GM21381 (cell line): ENCODE data around the gene DPYSL3.
"Not testable (repeated sequence)": the region's sequence is repeated elsewhere in the genome, so short reads cannot be mapped to it uniquely, and the experiment has no call there.

Source experiments
- ATAC-seq: cut with Tn5 transposase; IDR thresholded peaks from one replicate; pipeline ENCODE4 v1.9.1; 2021; ENCODE audit warnings: mild to moderate bottlenecking, moderate library complexity; ENCODE audit not compliant: unreplicated experiment

DPYSL3 gene

DNA sequence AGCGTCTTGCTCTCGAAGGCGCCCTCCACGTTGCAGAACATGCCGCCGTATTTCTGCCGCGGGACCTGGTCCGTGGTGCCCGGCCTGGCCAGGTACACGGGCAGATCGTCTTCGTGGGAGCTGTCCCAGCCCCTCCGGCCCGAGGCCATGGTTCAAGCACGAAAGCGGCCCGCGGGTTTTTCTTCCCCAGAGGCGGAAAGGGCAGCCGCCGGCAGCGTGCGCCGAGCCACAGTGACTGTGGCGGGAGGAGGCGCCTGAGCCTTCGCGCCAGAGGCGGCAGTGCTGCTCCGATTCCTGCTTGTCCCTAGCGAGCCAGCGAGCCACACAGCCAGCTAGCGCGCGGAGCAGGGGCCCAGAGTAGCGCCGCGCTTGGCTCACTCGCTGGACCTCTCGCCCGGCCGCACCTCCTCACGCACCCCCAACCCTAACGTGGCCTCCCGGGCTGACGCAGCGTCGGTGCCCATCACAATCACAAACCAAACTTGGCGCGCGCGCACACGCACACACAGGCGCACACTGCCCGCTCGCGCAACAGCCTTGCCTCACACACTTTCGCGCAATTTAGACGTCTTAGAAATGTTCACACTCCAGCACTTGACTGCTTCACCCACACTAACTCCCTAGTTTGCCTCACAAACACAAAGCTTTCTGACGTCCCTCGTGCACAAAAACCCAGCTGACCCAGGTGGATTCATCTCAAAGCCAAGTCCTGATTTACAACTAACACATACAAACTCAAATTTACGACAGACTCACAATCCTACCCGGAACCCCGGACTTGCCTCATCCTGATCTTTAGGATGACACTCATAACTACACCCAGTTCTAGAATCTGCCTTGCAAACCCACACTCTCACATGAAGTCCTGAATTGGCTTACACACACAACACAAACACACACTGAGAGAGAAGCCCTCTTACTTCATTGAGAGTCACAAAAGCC, at the start of gene DPYSL3:
TSS of gene DPYSL3 (minus strand) at position 359 of the 942 bp plus-strand sequence. CDS start at position 149, 210 bp downstream.
- no peak for ATAC-seq

DNA sequence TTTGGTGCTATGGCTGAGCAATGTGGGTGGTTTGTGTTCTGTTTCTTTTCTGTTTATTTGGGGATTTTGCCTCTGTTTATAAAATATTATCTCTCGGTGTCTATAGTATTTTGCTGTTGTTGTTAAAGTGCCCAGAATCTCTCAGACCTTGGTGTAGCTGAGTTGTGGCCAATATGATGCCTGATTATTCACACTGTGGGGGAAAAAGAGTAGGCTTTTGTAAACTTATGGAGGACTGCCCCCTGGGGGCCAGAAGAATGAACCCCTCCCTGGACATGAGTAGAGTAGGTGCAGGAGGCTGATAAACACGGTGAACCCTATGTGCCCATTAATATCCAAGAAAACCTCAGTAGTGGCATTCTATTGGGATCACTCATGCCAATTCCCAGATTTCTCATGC, 49.0 kb upstream of the DPYSL3 start:
- ATAC-seq: no peak

DNA sequence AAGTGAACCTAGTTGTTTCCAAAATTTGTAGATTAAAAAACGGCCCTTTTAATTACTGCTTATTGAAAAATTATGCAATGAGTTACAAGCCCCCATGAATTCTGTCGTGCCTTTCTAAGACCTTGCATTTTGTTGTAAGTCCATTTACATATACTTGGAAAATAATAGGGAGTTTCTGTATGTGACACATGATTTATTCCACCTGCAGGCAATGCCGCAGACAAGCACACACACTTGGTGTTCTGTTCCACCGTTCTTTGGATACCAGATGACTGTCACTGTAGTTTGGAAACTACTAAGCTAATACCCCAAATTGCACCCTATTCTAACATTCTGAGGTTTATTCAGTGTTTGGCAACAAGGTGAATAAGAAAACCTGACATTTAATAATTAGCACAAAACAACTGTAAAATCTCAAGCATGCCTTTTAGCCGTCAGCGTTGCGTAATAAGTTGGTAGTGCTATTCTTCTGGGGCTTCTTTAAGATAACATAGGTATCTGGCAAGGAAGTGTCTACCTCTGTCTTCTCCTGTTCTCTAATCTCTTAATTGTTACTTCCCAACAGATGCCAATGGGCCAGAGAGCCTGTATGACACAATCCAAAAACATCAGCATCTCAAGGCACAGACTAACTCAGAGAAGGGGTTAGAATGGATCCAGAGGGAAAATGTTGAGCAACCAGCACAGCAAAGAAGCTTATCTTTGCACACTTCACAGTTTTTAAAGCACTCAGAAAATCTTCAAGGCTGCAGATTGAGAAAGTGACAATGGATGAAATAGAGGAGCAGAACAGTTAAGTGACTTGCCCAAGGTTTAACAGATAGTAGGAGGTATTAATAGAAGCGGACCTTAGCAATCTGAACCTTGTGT, 48.2 kb upstream of the DPYSL3 start:
- ATAC-seq: no peak

DNA sequence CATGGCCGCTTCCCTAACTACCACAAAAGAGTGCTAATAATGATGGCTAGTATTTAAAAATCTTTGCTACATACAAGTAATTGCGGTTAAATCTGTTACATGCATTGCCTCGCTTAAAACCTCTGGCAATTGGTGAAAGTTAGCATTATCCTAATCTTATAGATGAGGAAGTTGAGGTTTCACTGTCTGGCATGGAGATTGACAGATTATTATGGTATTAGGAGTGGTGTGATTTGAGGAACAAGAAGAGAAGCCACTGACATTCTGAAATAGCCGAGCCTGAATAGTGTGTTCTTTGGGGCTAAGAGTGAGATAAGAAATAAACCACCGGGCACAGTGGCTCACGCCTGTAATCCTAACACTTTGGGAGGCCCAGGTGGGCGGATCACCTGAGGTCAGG, 45.3 kb upstream of the DPYSL3 start:
- no peak for ATAC-seq

DNA sequence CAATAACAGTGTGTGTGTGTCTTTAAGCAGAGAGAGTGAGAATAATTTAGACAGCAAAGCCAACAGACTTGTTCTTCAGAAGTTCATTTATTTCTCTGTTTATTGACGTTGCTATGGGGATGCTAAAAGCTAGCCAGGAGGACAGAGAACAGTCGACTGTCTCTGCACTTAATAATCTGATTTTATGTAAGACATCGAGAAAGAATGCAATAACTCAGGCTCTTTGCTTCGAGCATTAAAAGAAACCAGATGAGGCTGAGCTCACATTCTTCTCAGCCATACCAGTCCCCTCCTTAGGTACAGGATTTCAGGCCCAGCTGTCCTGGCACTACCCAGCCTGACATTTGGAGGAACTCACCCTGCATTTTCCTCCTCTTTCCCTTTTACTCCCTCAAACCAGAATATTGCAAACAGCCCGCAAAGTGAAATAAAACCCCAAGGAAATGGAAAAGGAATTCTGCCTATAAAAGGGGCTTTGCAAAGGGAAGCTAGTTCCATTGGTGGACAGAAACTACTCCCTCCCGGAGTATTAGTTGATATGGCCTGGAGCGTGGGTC, 44.5 kb upstream of the DPYSL3 start:
- ATAC-seq: no peak

DNA sequence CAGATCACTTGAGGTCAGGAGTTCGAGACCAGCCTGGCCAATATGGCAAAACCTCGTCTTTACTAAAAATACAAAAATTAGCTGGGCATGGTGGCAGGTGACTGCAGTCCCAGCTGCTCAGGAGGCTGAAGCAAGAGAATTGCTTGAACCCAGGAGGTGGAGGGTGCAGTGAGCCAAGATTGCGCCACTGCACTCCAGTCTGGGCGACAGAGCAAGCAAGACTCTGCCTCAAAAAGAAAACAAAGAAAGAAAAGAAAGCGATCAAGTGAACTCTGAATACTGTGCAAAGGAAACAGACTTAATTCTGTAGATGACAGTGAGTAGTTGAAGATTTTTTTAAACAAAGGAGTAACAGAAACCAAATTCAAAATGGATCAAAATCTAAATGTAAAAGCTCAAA, 43.9 kb upstream of the DPYSL3 start:
- ATAC-seq: not testable (repeated sequence)

DNA sequence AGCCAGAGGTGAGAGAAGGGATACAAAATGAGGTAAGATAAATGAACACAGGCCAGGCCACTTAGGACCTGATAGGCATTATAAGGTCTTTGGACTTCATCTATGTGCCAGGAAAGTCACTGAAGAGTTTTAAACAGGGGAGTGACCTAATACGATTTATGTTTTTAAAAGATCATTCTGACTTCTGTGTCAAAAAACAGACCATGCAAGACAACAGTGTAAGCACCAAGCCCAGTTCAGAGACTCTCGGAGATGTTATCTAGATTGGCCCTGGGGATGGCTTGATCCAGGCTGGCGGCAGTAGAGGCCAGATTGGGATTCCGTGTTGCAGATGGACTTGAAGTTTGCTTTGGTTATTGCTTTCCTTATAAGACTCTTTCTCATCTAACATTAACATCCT, 43.0 kb upstream of the DPYSL3 start:
- no peak for ATAC-seq

DNA sequence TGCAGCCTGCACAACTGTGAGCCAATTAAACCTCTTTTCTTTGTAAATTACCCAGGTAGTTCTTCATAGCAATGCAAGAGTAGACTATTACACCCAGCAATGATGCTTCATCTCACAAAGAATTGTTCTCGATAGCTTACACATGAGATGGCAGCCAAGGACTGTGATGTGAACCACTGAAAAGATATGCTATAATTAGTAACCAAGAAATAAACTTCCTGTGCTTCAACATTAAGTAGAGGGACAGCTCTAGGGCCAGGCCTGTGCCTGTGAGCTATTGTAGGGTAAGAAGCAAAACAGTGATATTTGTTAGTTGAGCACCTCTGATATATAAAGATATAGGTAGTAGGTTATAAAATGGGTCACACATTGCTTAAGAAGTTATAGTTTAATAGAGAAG, 41.8 kb upstream of the DPYSL3 start:
- no peak for ATAC-seq

DNA sequence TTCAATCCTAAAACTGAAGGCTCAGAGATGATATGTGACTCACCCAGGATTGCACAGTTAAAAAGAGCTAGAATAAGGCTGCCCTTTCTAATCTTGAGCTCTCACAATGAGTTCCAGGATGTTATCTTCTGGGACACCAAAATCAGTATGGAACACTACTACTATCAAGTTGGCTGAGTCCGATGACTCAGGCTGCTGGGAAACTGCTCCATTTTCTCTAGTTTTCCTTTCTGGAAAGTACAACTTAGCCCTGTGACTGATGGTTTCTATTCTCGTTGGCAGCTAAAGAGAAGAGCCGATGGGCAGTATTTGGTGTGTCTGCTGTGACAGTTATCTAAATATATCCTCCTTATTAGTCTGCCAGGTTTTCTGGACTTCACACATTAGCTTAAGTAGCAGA, 37.9 kb upstream of the DPYSL3 start:
- no peak for ATAC-seq

DNA sequence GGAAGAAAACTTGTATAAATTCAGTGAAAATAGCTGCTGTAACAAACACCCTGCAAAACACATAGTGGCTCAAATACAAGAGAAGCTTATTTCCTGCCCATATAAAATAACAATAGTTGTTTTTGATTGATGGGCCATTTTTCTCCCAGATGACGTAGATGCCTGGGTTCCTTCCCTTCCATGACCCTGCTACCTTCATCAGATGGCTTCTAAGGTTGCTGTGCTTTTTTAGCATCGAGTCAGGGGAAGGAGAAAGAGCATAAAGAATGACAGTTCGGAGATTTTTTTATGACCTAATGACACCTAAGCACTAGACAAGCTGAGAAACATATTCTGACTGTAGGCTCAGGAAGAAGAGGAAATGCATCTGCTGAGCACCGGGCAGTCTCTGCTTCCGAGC, 34.7 kb upstream of the DPYSL3 start:
- ATAC-seq: no peak

DNA sequence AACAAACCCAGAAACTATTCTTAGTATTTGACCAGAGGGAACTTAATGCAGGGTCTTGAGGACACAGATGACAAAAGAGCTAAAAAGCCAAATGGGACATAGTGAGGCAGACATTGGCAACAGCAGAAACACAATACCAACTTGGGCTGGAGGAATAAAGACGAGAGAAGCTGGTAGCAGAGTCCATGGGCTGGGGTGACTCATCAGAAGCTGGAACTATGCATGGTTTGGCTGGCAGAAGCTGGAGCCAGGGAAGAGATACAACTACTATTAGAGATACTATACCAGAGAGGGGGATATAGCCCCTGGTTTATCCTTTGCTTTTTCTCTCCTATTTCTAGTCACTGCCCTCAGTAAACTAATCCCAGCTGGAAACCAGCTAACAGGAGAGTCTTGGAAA, 29.2 kb upstream of the DPYSL3 start:
- ATAC-seq: no peak

DNA sequence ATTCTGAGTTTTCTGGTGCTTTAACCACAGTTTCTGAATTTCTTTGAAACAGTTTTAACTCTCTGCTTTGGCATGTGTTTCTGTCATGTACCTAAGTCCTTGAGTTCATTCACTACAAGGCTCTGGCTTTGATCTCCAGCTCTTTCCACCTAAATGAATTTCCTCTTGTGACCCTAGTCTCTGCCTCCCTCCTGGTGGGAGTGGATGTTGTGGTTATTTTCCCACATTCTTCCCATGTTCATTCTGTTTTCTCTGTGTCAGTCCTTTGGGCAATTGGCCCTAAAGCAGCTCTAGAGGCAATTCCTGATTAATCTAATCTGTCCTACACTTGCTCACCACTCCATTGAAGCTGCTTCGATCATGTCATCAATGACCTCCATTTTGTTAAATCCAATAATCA, 28.4 kb upstream of the DPYSL3 start:
- no peak for ATAC-seq

DNA sequence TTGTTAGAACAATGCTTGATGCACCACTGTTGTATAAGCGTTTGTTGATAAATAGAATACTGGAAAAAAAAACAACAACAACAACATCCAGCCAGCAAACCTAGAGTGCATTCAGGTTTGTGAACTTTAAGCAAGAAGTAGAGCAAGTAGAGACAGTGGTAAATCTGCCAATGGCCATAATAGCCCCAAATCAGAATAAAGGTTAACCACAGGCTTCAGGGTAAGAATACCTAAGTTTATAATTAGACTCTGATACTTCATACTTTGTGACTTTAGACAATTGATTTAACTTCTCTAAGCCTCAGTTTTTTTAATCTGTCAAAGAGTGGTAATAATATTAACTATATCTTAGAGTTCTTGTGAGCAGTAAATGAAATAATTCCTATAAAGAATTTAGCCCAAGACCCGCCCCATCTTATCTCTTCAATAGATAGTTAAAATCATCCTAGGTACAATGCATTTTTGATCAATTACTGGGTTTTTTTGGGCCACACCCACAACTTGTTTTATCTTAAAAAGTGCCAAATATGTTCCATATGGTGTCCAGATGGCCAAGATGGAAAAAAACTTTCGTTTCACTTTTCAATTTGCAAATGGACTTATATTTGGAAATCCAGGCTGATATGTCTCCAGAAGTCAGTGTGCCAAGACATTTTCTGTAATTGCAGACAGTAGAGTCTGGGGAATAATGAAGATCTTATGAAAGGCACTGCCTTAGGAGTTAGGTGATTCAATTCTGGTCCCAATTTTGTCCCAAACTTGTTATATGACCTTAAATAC, 24.5 kb upstream of the DPYSL3 start:
- ATAC-seq: no peak

DNA sequence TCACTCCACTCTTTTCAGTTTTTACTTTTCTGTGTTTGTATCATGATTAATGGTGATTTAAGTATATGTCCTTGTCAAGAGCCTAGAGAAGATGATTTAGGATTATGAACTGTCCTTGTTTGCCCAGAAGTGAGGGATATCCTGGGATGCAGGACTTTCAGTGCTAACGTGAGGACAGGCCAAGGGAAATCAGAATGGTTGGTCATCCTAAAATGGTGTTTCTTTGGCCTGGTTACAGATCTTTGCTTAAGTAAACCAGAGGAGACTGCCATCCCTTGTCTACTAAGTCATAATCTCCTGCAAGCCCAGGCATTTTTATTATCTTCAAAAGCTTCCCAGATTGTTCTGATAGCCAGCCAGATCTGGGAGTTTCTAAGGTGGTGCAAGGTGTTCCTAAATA, 22.3 kb upstream of the DPYSL3 start:
- ATAC-seq: no peak

DNA sequence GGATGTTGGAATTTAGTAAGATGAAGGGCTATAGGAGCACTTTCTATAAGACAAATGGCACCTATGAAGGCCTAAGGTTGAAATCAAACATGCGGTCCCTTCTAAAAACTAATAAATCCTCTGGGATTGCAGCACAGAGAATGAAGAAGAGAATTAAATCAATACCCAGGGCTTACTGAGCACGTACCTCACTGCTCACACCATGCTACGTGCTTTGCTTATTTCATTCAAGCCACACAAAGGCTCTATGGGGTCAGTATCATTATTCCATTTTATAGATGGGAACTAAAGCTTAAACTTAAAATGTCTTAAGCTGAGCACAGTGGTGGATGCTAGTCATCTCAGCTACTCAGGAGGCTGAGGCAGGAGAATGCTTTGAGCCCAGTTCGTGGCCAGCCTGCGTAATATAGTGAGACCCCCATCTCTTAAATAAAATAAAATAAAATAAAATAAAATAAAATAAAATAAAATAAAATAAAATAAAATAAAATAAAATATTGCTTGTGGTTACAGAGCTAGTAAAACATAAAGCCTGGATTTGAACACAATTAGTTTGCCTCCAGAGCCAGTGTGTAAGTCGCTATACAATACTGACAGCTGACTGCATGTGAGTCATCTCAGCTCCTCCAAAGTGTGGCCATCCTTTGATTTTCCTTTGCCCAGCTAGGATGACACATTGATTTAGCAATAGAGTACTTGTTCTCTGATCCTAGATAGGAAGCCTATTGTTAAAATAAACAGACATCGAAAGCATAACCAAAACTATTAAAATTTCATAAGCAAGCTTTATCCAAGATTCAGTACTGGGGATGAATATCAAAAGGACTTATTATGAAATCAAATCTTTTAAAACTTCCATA, 20.9 kb upstream of the DPYSL3 start:
- no peak for ATAC-seq

DNA sequence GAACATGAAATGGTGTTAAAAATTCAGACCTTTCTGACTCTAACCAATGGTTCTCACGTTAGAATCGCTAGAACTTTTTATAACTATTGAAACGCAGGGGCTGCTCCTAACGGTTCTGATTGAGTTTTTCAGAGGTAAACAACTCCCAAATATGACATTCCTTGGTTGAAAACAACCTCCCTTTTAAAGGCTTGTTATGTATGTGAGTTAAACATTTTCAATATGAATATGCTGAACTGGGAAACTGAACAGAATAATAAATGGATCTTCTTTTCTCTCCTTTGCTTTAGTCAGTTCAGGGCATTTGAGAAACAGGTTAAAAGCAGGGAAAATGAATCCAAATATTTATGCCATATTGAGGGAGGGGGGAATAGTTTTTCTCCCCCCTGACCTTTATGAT, 13.2 kb upstream of the DPYSL3 start:
- no peak for ATAC-seq

DNA sequence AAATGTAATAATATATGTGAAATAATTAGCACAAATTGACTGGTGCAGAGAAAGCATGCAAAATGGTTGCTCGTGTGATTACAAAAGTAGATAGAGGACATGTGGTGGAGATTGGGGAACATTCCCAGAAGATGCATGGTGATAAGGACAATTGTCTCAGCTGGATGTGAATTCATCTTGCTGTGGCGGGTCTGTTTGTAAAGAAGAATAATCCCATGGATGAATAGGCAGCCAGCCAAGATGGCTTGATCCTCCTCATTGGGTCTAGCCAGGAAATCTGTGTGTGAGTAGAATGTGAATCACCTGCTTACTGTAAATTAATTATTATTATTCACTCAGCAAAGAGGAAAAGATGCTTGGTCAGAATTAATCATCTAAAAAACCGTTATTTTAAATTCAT, 12.6 kb upstream of the DPYSL3 start:
- no peak for ATAC-seq

DNA sequence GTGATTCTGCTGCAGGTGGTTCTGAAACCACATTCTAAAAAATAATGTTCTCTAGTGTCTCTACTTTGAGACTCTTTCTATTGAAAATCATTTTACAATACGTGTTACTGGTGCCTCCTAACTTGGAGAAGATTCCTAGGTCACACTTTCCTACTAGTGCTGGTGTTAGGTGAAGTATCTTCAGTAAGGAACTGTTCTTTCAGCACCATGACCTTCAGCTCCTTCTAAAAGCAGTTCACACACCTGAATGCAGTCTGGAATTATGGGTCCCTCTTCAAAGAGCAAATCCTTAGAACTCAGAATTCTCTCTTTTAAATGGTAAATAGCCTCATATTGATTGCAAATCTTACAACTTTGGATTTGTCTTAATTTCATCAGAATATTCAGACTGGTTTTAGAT, 10.6 kb upstream of the DPYSL3 start:
- ATAC-seq: no peak

DNA sequence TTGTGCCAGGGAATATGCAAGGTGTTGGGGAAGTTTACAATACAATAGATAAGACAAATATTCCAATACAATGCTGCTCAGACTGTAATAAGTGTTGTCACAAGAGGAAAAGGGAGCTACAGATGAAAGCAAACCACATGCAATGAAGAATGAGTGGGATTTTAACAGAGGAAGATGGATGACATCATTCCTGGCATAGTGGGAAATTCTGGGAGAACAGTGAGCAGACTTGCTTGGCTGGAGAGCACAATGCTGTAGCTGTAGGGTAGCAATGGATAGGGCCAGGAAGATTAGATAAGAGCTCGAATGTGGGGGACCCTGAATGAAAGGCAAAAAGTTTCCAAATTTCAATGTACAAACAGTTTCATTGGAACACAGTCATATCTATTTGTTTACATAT, 9.5 kb upstream of the DPYSL3 start:
- no peak for ATAC-seq

DNA sequence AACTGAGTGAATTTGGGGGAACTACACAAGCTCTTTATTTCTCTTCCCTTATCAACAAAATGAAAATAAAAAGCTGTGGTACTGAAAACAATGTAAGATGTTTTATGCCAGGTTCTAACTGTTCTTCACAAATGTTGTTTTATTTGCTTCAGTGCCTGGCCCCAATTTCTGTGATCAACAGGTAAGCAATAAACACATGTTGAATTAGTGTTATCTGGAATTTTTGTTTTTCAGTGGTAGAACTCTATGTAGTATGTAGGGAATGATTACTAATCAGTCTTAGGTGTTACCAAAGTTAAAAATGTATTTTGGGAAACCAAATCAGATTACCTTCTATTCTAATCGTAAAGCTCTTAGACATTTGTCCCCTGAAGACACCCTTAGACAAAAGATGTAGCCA, 7.5 kb upstream of the DPYSL3 start:
- ATAC-seq: no peak
